ENCODE results near the gene SYNGR1. TPM values are rescaled to one million over a fixed set of nuclear protein-coding genes. Genes with fewer than 3 reads are reported as not detected.

The SYNGR1 gene
- total and polyA plus RNA-seq, 2 of the 8 experiments (the other 6 are each of a cell fraction or from before 2014, with no cell fraction given): 32.5 to 84.7 TPM

- no peak overlapping the region for H3K23ac ChIP-seq (ENCODE audit: insufficient read length)
- FAIRE-seq (no peak), DNase-seq (ENCODE audit: low read depth in 1 of 2, low spot score in 2 of 2) (no peak)
- H4K91ac ChIP-seq (replicated peaks; ENCODE audit: insufficient read length, low read length): no peak overlapping the region
- H3K9me3 ChIP-seq (ENCODE audit: insufficient read depth in 2 of 2, low read depth in 1 of 2, low read length in 1 of 2): no peaks in the 10 kb centered on the region
- ChIA-PET CTCF (ENCODE audit: partially characterized antibody) (interaction anchor here (0.6 to 1.7 kb wide), 7 partner anchors 32 to 132 kb away, joined by 3 to 5 read pairs (median 4); no protein-coding TSS in a partner anchor), POLR2A (ENCODE audit: partially characterized antibody) (interaction anchor here (0.8 to 2.7 kb wide), 3 partner anchors 16 to 70 kb away, joined by 3 to 6 read pairs (median 4); no protein-coding TSS in a partner anchor)
- no peak overlapping the region for H2AFZ ChIP-seq (ENCODE audit: low read length)
- H3K4me2 ChIP-seq (ENCODE audit: insufficient read depth in 1 of 2, low read depth in 2 of 2, low read length in 2 of 2): no peak overlapping the region
- H3K79me2 ChIP-seq (ENCODE audit: control insufficient read depth in 1 of 2, insufficient read depth in 2 of 2, low read length in 2 of 2): no peaks in the 10 kb centered on the region
- no peak overlapping the region for H2BK15ac ChIP-seq (ENCODE audit: low read length)
- no peak overlapping the region for H2BK120ac ChIP-seq (replicated peaks; ENCODE audit: low read depth, low read length)
- no peak overlapping the region for H2BK20ac ChIP-seq (ENCODE audit: low read length)
- no peak overlapping the region for H4K8ac ChIP-seq (ENCODE audit: extremely low read depth, insufficient read depth, low read length)
- H2BK12ac ChIP-seq (ENCODE audit: low read depth, low read length): no peak overlapping the region
- peaks cover 0 to 2% of the 10 kb centered on the region in 2 experiments for H4K20me1 ChIP-seq (replicated peaks in 1 of 2; ENCODE audit: control insufficient read depth in 1 of 2, insufficient read depth in 2 of 2, low read length in 2 of 2)
- no peaks in the 10 kb centered on the region for H3K79me1 ChIP-seq (ENCODE audit: low read depth, low read length)
- no peak overlapping the region for H3K14ac ChIP-seq (ENCODE audit: insufficient read length)
- H3K18ac ChIP-seq (ENCODE audit: extremely low read depth, low read length): no peak overlapping the region
- WGBS, 2 experiments (ENCODE audit: extremely low coverage in 1 of 2, insufficient coverage in 1 of 2, insufficient read length in 1 of 2, insufficient replicate concordance in 2 of 2, low coverage in 1 of 2, low lambda C conversion rate in 2 of 2, missing lambda C conversion rate in 1 of 2): 88% methylated on average over 4 of the region's 5 CpGs; no CpG with 5 or more reads in 1 of the 2 experiments
- no peaks in the 10 kb centered on the region; a peak in 1 of 7 replicates for H3K27me3 ChIP-seq (replicated peaks in 1 of 4; ENCODE audit: control insufficient read depth in 3 of 4, extremely low read depth in 1 of 4, insufficient read depth in 3 of 4, low read length in 3 of 4)
- H3K36me3 ChIP-seq (ENCODE audit: control insufficient read depth in 2 of 4, insufficient read depth in 4 of 4, low read length in 3 of 4): no peaks in the 10 kb centered on the region
- H3K56ac ChIP-seq (replicated peaks; ENCODE audit: insufficient read length, low read depth, low read length): no peak overlapping the region
- H3K4me3 ChIP-seq (ENCODE audit: extremely low read depth in 1 of 4, insufficient read depth in 2 of 4, low read depth in 3 of 4, low read length in 4 of 4): no peak overlapping the region
- H3K23me2 ChIP-seq (ENCODE audit: low read depth, low read length): no peaks in the 10 kb centered on the region
- H3K9ac ChIP-seq (replicated peaks in 1 of 4; ENCODE audit: extremely low read depth in 1 of 4, low read depth in 3 of 4, low read length in 3 of 4): no peak overlapping the region
- no peak overlapping the region for H3K27ac ChIP-seq (ENCODE audit: low read depth, low read length)
- no peak overlapping the region for H2AK5ac ChIP-seq (ENCODE audit: low read depth, low read length)
- no peak overlapping the region for H4K5ac ChIP-seq (ENCODE audit: insufficient read length, low read depth, low read length)
- H2BK5ac ChIP-seq (ENCODE audit: low read depth, low read length): 0 out of 2 replicates have a peak overlapping the region, but pooled peaks have one; percentile 49
- H3K4ac ChIP-seq (replicated peaks; ENCODE audit: insufficient read length, low read depth, low read length): no peak overlapping the region
- 0 out of 7 replicates have a peak, but pooled peaks cover 0 to 5% (median 0%) of the 10 kb centered on the region in 4 experiments for H3K4me1 ChIP-seq (replicated peaks in 1 of 4; ENCODE audit: control insufficient read depth in 3 of 4, insufficient read depth in 4 of 4, low read length in 3 of 4)
- TF ChIP-seq RNF2 (IDR thresholded peaks at IDR 0.05; ENCODE audit: borderline replicate concordance, low read depth, low read length, missing control alignments, poor library complexity, severe bottlenecking) (no peak), FOSL1 (IDR thresholded peaks at IDR 0.05; ENCODE audit: insufficient read depth, low read depth, low read length) (no peak), TBP (IDR thresholded peaks at IDR 0.05; ENCODE audit: low read depth, low read length) (no peak), HDAC2 (IDR thresholded peaks at IDR 0.05; ENCODE audit: borderline replicate concordance in 1 of 2, low read depth in 2 of 2, low read length in 2 of 2) (no peak), TAF1 (IDR thresholded peaks at IDR 0.05; ENCODE audit: low read depth, low read length) (no peak), NANOG (IDR thresholded peaks at IDR 0.05; ENCODE audit: insufficient read depth, low read depth, low read length, poor library complexity, severe bottlenecking) (no peak), TEAD4 (IDR thresholded peaks at IDR 0.05; ENCODE audit: low read depth, low read length) (no peak), PHF8 (conservative IDR thresholded peaks at IDR 0.05; ENCODE audit: low read depth, low read length) (no peak), TAF7 (optimal IDR thresholded peaks at IDR 0.05; ENCODE audit: borderline replicate concordance, low read depth, low read length) (no peak), E2F6 (IDR thresholded peaks at IDR 0.05) (no peak), BACH1 (IDR thresholded peaks at IDR 0.05; ENCODE audit: low read length) (no peak), BRCA1 (IDR thresholded peaks at IDR 0.05; ENCODE audit: low read depth, low read length) (no peak), CBX8 (IDR thresholded peaks at IDR 0.05; ENCODE audit: borderline replicate concordance, low read depth, low read length) (no peak)
Measured at GRCh38 chr22:39382410-39382809, 32.6 kb downstream of the SYNGR1 start.
